ENCODE data around the gene COL4A3. TPM values are rescaled to one million over a fixed set of nuclear protein-coding genes. Genes with fewer than 3 reads are reported as not detected.

The COL4A3 gene
- total RNA-seq, 1 donor from 2014 or later, result 4.5 TPM

DNA sequence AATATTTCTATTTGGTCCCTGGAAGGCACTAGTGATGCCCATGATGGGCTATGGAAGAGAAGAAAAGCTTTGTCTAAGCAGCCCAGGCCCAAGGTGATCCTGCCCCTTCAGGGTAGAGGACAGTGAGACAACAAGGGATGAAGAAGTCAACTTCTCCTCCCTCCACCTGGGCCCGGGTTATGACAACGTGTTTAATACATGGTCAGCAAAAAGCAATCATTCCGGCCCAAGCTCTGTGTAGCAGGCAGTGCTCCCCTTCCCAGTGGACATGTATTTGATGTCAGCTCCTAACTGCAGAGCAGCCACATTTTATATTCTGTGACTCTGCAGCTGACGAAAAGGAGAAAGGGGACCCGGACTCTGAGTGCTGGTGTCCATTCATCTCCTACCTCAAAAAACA is 93.4 kb downstream of the COL4A3 start:
- ATAC-seq (no peak), DNase-seq (no peak)
- intact Hi-C loops (cut with micrococcal nuclease), result no loop called here

DNA sequence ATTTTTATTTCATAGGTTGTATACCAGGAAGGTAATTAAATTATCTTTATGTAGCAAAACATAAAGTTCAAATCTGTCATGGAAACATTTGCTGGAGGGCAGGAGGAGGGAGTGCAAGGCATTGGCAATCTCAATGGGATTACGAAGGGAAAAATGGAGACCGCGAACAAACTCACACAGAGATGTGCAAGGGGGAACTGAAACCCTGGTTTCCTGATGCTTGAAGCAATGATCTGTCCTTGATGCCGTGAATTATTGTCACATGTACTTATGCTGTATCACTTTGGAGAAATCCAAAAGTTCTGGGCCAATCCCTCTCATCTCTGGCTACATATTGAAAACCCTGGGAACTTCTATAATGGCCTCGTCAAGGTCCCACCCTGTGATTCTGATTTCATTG is 95.6 kb downstream of the COL4A3 start:
- ATAC-seq (no peak), DNase-seq (no peak)
- intact Hi-C loops (cut with micrococcal nuclease), result no loop called here

DNA sequence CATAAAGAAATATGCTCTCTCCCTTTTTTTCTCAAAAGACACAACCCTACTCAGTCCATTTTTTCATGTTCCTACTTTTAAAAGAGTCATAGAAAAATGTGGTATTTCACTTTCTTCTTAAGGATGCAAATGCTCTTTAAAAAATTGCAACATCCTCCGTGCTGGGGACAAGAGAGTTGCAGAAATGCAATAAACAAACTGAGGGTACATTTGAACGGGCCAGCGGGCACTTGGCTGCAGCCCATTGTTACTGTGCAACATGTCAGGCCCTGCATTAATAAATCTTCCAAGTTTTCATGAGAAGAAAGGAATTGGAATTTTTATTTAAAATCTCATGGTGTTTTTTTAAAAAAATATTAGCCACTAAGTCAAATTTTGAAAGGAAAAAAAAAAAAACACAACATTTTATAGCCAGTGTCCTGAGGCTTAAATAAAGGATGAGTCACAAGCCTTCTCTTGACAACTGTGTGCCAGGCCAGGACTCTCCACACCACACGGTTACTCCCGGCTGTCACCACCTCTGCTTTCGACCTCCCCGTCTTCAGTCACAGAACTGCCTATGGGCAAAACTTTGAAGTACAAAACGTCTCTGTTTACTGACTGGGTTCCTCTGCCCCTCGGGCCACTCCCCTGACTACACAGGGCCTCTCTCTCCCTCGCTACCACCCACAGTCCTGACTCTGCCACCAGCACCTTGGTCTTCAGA is 103.1 kb downstream of the COL4A3 start:
- ATAC-seq (peak; percentile 73), DNase-seq (peak; percentile 41)
- intact Hi-C loops (cut with micrococcal nuclease), result no loop called here

DNA sequence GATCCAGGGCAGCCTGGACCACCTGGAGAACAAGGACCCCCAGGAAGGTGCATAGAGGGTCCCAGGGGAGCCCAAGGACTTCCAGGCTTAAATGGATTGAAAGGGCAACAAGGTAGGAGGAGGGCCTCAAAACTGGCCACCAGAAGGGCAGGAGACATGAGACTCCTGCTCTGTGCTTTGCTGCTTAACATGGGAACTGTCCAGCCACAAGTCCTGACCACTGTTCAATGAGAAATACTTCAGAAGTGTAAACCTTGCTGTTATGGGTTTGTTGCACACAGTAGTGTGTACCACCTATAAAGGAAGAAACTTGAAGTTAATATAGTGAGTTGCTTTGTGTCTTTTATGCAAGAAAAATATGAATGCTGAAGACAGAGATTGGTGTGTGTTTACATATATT is 116.5 kb downstream of the COL4A3 start:
- no peak for ATAC-seq
- DNase-seq, result no peak
- intact Hi-C loops (cut with micrococcal nuclease), result no loop called here

DNA sequence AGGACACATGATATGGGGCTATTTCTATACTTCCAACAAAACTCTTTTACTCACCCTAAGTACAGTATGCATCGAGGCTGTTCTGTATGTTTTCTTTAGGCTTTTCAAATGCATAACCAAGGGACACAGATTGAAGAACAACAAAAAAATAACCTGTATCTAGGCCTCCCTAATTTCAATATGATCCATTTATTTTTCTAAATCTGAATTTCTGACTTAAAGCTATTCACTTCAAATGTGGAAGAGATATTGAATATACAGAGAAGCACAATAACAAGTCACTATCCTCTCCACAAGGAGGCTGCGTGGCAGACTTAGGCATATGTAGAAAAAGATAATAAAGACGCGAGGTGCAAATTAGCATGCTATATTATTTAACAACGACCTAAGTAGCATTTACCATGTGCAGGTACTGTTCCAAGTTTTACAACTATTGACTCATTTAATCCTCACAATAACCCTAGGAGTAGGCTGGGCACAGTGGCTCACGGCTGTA is 121.4 kb downstream of the COL4A3 start:
- intact Hi-C loops (cut with micrococcal nuclease), result no loop called here
- DNase-seq (no peak), ATAC-seq (no peak)

DNA sequence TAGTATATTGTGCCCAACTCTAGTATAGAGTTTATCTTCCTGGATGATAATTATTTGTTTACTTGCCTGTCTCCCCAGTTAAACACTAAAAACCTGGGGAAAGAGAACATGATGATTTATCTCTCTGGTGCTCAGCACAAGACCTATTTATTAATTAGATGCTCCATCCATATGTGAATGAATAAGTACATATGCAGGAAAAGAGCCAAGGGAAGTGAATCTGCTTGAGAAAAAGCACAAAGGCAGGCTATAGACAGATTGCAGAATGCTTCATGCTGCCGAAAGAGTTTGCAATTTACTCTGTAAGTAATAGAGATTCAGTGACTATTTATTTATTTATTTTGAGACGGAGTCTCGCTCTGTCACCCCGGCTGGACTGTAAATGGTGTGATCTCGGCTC is 123.3 kb downstream of the COL4A3 start:
- DNase-seq (no peak), ATAC-seq (no peak)
- intact Hi-C loops (cut with micrococcal nuclease), result no loop called here

DNA sequence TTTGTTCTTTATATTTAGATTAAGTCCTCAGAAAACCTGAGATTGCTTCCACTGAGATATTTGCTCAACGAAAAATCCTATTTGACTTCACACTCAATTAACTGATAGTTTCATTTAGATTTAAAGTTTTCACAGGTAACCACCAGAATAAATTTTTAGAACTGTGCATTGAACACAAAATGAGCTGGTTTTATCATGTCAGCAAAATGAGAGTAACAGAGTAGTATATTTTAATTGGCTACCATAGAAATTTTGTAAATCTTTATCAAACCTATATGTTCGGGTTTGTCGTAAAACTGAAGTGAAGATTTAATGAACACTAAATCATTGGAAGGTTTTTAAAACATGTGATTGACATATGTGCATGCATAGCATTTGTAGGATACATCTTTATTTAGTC is 127.9 kb downstream of the COL4A3 start:
- DNase-seq (no peak), ATAC-seq (no peak)
- intact Hi-C loops (cut with micrococcal nuclease), result no loop called here

DNA sequence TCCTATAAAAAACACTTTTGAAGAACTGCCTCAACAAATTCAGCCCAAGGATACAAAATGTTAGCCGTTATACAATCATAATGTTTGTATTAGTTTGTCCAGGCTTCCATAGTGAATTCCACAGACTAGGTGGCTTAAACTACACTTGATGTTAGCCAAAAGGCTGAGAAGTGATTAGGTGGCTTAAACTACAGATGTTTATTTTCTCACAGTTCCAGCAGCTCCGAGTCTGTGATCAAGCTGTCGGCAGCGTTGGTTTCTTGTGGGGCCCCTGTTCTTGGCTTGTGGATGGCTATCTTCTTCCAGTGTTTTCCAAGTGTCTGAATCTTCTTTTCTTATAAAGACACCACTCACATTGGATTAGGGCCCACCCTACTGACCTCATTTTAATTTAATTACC is 129.1 kb downstream of the COL4A3 start:
- intact Hi-C loops (cut with micrococcal nuclease), result no loop called here
- no peak for DNase-seq
- ATAC-seq, result no peak

DNA sequence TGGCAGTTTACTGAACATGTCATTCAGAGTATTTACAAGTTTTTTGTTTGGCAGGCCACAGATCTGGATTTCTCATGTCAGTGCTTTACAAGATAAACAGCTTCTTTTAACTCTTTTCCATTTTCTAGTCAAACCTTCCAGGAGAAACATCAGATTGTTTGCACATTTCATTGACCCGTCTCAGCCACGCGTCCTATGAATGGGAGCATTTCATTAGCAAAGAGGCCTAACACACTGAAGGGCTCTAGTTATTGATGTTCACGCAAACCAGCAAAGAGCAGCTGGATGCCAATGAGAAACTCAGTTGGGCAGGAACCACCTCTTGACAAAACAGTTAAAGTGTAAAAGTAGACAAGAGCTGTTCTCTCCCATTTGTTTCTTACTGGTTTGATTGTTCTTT is 131.4 kb downstream of the COL4A3 start:
- no peak for DNase-seq
- intact Hi-C loops (cut with micrococcal nuclease), result no loop called here
- no peak for ATAC-seq

DNA sequence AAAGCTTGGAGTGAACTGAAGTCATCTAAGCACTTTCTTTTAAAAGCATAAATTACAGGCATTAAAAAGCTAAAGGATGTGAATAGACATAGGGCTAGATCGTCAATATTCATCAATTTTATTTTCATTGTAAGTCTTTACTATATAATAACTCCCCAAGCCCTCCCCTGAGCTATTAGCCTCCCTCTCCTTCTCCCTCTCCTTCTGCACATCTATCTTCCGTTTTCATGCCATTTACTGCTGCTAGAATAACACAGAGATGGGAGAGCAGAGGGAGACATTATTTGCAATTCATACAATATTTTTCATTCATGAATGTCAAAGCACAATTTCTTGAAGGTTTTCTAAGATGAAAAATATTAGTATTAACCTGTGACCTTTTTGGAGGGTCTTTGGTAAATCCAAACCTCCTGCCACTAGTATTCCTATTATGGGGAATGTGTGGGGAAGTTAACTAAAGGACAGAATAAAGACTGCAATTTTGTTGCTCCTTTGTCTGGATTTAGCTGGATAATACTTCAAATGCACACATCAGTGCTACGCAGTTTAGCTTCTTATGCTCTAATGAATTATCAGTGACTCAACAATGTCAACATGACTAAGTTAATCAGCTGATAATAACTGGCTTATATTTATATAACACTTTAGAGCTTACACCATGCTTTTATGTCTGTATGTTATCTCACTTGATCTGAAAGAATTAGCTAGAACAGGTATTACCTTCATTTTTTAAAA is 132.4 kb downstream of the COL4A3 start:
- DNase-seq (no peak), ATAC-seq (no peak)

DNA sequence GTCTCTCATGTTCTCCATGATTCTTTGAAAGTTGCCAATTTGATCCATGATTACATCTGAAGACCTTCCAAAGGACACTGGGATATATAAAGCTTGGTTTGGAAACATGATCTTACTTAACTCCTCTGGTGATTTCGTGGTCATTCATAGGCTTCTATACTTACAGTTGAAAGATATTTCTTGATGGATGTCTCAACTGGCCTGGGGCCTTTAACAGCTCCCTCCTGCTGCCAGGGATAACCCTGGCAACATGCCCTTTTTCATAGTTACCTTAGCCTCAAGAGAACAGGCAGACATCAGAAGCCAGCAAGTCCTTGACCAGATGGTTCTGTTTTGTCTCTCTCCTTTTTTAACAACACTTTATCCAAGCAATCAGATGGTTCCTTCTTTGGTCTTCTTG is 137.1 kb downstream of the COL4A3 start:
- intact Hi-C loops (cut with micrococcal nuclease), result no loop called here
- no peak for ATAC-seq
- DNase-seq, result no peak

More for the DNA sequence above, 132.4 kb downstream of the COL4A3 start:
- intact Hi-C loops (cut with micrococcal nuclease), result no loop called here

DNA sequence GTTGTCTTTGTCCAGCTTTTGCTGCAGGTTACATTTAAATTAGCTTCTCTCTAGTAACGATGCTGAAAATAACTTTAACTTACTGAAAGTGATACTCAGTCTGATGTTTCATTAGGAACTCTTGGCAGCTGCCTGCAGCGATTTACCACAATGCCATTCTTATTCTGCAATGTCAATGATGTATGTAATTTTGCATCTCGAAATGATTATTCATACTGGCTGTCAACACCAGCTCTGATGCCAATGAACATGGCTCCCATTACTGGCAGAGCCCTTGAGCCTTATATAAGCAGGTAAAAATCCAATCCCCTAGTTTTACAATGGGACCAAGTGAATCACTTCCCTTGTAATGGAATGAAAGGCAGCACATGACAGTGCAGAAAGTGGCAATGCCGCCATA is 144.4 kb downstream of the COL4A3 start:
- DNase-seq (no peak), ATAC-seq (no peak)
- intact Hi-C loops (cut with micrococcal nuclease), result no loop called here

DNA sequence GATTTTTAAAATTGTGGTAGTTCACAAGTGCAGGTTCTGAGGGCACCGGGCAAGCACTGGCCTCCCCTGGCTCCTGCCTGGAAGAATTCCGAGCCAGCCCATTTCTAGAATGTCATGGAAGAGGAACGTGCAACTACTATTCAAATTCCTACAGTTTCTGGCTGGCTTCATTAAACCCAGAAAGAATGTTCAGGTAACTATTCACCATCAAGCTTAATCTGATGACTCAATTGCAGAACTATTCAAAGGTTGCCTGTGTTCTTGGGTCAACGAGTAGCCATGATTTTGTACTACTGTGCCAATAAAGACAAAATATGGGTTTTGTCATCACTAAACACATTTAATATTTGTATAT is 146.3 kb downstream of the COL4A3 start:
- ATAC-seq, result no peak
- intact Hi-C loops (cut with micrococcal nuclease), result no loop called here
- no peak for DNase-seq

DNA sequence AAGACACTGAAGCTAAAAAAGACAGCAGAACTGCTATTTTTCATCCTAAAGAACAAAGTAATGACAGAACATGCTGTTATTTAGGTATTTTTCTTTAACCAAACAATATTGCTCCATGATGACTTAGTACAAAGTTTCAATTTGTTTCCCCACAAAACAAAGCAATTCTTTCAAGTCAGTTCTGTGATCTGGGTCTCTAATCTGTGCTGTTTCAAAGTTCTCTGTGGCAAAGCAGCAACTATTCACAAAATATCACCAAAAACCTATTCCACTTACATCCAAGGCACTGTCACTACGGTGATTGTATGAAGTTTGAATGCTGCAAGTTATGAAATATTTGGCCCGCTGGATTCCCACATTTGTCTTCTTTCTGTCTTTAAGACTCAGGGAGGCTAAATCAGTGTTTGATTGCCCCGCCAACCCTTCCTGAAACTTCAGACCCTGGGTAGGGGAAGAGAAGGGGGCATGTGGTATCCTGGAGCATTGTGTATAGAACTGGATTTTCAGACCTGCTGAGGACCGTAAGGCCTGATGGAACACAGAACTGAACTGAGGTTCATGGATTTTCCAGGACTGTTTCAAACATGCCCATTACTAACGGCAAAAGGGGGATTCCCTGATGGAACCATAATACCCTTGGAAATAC is 147.6 kb downstream of the COL4A3 start:
- DNase-seq (no peak), ATAC-seq (no peak)
- intact Hi-C loops (cut with micrococcal nuclease), result no loop called here

DNA sequence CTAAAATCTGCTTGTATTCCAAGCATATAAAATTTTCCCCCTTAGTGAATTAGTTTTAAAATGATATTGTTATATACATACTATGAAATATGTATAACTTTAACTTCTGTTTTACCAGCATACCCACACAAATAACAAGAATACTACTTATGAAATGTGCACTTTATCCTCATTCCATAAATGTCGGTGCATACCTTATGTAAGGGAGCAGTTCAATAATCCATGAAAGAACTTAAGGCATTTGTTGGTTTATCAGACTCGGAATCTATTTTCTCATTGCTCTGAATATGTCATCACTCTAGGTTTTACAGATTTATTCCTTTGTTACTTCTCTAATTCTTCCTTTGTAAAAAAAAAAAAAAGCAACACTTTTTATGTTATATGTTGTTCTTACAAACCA is 148.2 kb downstream of the COL4A3 start:
- no peak for ATAC-seq
- DNase-seq, result no peak

DNA sequence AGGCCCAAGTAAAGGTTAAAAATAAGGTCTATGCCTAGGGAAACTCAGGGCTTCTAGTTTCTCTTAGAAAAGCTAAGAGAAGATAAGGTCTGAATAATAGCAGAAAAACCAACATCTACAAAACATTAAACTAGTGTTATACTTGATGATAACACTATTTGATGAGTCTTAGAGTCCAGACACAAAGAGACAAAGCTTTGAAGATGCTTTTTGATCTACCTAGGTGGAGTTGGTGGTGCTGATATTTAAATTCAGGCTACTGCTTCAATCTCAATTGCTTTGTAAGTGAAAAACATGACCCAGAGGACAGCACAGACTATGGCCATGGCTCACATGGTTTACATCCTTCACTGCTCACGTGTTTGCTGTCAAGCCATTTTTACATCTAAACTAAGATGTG is 148.9 kb downstream of the COL4A3 start:
- intact Hi-C loops (cut with micrococcal nuclease), result no loop called here
- DNase-seq (no peak), ATAC-seq (no peak)

More for the DNA sequence above, 148.2 kb downstream of the COL4A3 start:
- intact Hi-C loops (cut with micrococcal nuclease), result no loop called here

DNA sequence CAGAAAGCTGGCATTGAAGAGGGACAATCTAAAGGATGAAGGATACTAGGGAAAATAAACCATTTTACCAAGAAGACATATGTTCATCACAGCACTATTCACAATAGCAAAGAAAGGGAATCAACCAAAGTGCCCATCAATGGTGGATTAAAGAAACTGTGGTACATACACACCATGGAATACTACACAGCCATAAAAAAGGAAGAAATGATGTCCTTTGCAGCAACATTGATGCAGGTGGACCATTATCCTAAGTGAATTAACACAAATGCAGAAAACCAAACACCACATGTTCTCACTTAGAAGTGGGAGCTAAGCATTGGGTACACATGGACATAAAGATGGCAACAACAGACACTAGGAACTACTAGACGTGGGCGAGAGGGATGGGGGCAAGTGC is 153.4 kb downstream of the COL4A3 start:
- no peak for DNase-seq
- intact Hi-C loops (cut with micrococcal nuclease), result no loop called here
- no peak for ATAC-seq

DNA sequence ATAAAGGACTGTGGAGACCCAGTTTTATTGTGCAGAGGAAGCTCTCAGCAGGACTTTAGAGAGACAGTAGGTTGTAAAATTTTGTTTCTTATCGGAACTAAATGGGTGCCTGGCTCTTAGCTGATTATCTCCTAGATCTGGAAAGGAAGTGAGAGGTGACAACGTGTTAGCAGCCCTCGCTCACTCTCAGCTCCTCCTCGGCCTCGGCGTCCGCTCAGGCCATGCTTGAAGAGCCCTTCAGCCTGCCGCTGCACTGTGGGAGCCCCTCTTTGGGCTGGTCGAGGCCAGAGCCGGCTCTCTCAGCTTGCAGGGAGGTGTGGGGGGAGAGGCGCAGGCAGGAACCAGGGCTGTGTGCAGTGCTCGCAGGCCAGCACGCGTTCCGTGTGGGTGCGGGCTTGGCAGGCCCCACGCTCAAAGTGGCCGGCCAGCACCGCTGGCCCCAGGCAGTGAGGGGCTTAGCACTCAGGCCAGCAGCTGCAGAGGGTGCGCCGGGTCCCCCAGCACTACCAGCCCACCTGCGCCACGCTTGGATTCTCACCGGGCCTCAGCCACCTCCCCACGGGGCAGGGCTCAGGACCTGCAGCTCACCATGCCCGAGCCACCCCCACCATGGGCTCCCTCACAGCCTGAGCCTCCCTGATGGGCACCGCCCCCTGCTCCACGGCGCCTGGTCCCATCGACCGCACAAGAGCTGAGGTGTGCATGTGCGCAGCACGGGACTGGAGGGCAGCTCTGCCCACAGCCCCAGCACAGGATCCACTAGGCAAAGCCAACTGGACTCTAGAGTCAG is 156.1 kb downstream of the COL4A3 start:
- ATAC-seq, result no peak
- intact Hi-C loops (cut with micrococcal nuclease), result no loop called here
- DNase-seq, result no peak

DNA sequence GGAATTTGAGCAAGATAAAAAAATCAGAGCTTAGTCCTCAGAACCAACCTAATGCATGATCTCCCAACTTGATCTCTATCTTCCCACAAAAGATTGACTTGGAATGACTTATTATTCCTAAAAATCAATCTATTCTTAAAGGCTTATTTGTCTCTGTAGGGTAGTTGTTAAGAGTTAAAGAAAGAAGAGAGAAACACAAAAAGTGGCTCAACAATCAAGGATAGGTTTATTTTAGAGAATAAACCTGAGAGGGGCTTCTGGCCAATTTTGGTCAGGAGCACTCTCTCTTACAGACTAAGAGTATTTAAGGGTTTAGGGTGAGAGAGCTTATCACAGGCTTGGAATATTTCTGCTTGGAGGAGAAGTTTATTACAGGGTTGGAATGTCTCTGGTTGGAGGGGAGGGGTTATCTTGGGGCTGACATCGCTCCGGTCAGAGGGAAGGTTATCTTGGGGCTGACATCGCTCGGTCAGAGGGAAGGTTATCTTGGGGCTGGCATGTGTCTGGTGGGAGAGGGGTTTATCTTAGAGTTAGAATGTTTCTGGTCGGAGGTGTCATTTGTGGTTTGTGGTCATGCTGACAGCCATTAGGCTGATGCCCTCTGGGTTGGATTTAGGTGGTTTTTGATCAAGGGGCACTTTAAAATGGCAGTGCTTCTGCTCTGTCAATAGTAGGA is 158.2 kb downstream of the COL4A3 start:
- intact Hi-C loops (cut with micrococcal nuclease), result no loop called here
- ATAC-seq (no peak), DNase-seq (no peak)
